ENCODE results near the gene FBXO2.

The FBXO2 gene, protein sequence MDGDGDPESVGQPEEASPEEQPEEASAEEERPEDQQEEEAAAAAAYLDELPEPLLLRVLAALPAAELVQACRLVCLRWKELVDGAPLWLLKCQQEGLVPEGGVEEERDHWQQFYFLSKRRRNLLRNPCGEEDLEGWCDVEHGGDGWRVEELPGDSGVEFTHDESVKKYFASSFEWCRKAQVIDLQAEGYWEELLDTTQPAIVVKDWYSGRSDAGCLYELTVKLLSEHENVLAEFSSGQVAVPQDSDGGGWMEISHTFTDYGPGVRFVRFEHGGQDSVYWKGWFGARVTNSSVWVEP

DNA sequence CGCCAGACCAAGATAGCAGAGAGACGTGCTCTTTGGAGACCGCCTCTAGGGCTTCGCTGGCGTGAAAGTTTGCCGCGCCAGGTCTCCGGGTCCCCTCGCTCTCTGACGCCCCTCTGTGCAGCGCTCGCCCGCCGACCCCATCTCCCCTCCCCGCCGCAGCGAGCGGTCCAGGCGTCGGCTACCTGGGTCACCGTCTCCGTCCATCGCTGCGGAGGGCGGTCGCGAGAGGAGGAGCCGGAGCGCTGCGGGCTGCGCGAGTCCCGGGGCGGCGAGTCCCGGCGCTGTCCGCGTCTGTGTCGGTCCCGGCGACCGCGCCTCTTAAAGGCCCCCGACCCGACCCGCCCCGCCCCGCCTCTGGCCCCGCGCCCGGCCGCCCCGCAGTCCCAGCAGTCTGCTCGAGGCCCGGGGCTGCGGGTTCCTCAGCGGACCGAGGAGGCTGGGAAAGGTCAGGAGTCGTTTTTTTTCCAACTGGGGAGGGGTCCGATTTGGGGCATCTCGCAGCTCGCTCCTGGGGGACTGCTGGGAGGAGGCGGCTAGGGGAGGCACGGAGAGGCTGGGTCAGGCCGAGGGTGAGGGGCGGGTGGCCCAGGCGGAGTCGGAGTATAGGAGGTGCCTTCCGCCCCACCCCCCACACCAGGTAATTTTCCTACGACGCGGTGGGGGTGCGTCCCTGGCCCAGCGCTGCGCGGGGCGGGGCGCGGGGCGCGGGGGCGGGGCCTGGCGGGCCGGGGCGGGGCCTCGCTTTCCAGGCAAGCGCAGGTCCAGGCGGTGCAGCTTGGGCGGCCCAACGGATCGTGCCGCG lies at the start of gene FBXO2, which contains the start of gene FBXO44:
Gene FBXO2 (minus strand): TSS at position 293 of the 802 bp plus-strand sequence. CDS start 89 bp downstream, at position 204.
Gene FBXO44 (plus strand): TSS at position 741 of the 802 bp plus-strand sequence. CDS start 959 bp downstream, outside the sequence.
- DNase-seq (ENCODE audit: low spot score), result peak; percentile 76

DNA sequence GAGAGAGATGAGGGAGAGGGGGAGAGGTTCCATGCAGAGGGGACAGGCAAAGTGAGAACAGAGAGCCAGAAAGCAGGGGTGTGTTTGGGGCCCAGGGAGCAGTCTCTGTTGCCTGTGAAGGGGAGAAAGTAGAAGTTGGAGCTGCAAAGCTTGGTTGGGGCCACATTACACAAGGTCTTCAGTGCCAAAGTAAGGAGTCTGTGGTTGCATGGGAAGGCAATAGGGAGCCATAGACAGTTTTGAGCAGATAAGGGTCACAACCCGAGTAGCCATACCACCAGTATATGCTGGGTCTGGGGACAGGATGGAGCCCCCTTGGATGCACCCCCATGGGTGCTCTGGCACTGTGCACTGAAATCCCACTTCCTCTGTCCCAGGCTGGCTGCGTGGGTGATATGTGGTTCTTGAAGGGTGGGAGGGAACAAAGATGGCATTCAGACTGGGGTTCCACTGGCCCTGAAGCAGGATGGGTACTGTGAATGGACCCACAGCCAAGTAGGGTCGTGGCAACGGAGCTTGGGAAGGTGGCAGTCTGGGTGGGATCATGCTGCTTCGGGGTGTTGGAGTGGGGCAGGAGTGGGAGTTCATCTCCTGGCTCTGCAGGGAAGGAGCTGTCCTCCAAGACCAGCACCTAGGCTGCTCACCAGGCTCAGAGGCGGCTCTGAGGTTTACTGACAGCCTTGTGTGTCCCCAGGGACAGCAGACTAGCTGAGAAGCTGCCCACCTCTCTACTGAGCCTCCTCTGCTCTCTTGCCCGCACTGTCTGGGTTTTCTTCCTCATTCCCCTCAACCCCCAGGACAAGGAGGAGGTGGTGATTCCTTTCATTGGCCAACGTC lies 49.3 kb upstream of the FBXO2 start:
- DNase-seq (ENCODE audit: low spot score), result no peak

DNA sequence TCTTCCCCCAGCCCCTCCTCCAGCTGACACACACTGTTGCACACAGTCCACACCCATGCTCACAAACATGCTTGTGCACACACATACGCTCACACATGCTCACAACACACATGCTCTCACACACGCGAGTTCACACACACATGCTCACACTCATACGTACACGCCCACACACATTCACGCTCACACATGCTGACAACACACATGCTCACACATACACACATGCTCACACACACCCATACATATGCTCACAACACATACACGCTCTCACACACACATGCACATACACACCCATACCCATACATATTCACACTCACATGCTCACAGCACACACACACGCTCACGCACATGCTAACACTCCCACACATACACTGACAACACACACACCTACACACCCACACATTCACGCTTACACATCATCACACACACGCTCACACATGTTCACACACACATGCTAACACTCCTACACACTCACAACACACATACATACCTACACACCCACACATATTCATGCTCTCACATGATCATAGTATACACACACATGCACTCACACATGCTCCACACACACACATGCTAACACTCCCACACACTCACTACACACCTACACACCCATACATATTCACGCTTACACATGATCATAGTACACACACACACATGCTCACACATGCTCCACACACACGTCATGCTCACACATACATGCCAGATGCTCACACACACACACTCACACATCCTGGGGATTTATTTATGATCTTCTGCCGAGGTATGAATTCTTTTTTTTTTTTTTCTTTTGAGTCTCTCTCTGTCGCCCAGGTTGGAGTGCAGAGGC lies 48.0 kb upstream of the FBXO2 start:
- DNase-seq (ENCODE audit: low spot score), result no peak

DNA sequence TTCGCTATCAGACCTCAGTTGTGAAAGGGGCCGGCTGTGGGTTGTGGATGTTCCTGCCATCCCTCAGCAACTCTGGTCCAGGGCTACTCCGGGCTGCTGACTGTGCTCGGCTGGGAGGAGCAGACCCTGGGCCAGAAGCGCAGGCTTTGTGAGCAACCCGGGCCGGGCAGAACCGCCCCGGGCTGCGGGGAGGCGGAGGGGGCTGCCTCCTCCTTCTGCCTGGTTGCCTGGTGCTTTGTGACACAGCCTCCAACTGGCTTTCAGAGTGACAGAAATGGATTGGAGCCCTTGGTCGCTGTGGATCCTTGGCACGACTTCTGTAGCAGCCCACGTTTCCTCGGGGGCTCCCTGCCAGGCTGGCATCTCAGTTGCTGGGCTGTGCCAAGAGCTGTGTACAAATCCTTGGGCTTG lies 47.3 kb upstream of the FBXO2 start:
- DNase-seq (ENCODE audit: low spot score), result peak; percentile 93

DNA sequence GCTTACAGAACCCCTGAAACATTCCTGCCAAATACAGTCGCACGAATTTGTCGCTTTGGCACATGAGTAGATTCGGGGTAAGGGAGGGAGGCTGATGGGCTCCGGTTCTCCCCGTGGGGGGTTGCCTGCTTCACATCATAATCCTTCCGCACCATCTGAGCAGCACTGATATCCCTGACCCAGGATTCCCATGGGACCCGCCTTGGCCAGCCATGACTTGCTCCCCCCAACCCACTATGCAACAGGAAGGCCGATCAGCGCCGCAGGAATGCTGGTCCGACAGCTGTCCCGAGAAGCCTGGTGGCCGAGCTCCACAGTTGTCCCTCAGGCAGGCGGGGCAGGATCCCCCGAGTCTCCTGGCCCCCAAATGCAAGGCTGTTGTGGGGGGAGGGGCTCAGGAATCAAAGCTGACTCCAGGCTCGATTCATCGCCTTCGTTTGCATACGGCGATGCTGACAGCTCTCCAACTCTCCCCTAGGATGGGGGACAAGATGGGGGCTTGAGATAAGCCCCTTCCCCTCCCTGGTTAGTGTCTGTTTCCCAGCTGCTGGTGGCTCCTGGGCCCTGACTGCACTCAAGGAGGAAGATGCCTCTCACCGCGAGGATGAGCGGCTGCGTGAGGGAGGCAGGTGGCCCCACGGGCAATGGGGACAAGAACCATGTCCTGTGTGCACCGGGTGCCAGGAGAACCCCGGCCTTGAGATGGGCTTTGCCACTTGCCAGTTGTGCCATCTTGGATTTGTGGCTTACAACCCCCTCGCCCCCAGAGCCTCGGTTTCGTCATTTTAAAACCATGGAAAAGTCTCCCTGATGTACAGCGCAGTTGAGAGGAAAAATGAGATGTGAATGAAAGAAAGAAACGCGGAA lies 46.6 kb upstream of the FBXO2 start:
- DNase-seq (ENCODE audit: low spot score), result no peak

DNA sequence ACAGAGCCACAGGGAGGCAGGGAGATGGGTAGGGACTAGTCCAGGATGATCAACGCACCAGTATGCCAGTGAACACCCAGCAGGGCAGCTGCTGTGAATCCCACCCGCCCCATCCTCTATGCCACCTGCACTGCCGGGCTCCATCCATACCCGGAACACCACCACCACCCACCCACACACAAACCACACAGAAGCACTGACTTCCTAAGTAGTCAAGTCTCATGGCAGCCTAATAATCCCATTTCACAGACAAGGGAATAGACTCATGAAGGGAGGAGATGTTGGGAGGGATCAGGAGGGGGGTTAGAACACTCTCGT lies 43.6 kb upstream of the FBXO2 start:
- no peak for DNase-seq (ENCODE audit: low spot score)

DNA sequence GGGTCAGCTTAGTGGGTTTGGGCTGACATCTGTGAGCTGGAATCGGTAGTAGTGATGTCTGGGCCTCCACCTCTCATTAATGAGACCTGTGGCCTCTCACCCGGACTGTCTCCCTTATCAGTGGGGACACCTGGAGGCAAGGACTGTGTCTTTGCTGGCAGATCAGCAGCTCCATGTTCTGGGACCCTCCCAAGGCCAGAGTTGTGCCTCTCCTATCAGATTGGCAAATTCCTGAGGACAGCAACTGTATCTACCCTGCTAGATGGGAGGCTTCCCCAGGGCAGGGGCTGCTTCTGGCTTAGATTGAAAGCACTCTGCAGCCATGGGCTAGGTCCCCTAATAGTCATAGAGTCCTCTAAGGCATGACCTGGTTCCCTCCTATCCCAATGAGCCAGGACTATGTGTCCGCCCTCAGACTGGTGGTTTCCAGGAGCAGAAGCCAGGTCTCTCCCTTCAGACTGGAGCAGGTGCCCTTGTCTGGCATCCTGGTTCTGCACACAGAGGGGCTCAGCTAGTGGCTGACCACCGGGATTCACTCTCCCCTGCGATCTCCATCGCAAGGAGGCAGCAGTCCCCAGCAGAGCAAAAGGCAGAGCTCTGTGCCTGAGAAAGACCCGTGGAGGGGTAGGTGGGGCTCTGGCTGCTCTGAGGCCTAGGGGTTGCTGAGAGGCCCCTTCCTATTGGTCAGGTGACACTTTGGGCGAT lies 43.1 kb upstream of the FBXO2 start:
- no peak for DNase-seq (ENCODE audit: low spot score)

DNA sequence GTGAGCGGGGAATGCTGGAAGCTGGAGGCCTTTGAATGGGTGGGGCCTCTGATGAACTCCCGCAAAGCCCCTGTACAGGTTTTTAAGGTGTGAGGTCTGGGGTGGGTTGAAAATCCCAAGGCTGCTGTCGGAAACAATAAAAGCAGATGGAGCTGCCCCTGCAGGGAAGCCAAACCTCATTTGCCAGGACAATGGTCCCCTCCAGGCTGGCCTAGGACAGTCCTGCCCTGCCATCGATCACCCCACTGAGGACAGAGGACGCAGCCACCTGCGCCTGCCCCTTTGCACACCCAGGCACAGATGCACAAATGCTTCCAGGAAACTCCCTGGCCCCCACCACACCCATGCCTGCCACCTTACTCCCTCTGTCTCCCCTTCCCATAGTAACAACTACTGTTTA lies 41.6 kb upstream of the FBXO2 start:
- DNase-seq (ENCODE audit: low spot score), result no peak

DNA sequence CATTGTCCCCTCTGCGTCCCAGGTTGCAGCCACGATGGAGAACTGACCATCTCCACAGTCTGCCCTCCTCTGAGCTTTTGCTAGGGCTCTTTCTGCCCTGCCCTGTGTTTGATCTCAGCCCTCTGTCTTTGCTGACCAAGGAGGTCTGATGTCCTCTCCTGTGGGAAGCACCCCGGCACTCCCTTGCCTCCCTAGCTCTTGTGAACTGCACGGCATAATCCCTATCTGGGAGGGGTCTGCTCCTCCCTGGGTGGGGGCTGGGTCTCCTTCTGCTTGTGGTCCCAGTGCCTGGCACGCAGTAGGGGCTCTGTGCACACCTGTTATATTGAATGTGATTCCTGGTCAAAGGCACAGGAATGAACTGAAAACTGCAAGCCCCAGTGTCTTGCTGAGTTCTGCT lies 39.7 kb upstream of the FBXO2 start:
- DNase-seq (ENCODE audit: low spot score), result no peak

DNA sequence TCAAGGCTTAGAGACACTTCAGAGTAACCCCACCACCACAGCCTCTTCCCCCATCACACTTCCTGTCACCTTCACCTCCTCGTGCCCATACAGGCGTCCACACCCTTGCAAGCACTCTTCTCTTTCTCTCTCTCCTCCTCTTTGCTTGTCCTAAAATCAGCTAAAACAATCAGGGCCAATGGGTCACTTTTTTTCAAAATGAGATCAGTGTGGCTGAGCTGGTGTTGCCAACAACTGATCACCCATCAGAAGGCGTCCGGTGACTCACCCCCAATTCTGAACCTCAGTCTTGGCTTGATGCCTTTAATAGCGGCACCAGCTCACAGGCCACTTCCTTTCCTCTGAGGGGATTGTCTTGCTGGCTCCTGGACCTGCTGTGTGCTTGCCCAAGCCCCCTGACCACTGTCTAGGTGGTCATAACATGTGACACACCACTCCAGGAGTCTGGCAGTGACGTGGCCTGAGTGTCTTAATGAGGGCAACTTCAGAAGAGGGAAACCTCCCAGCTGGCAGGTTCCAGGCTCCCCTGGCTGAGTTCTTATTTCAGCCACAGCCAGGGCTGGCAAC lies 38.9 kb upstream of the FBXO2 start:
- no peak for DNase-seq (ENCODE audit: low spot score)

DNA sequence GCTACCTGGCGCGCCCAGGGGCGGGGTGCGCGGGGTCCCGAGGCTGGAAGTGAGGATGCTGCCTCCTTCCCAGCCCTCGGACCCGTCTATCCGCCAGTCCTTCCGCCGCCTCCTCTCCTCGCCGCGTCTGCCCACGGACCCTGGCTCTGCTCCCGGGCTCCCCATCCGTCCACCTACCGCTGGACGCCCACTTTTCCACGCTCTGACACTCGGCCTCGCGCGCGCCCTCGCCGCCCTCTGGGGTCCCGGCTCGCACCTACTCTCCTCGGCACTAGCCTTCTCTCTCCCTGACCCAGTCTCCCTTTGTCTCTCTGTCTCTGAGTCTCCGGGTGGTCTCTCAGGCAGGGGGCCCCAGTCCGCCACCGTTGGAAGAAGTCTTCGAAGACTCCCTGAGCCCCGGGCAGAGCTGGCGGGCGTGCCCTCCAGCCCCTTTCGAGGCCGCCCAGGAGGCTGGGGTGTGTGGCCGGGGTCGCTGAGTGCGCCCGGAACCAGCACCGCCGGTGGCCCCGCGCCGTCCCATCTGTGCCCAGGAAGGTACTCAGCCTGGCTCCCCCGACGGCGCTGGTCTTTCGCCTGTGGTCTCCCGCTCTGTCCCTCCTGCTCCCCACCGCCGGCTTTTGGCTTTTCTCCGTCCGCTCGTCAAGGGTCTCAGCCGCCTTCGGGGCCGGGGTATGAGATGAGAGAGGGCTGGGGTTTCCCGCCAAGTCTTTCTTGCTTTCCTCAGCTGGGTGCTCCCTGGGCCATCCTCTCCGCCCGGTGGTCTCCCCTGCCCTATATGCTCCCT lies 37.9 kb upstream of the FBXO2 start:
- DNase-seq (ENCODE audit: low spot score), result no peak

DNA sequence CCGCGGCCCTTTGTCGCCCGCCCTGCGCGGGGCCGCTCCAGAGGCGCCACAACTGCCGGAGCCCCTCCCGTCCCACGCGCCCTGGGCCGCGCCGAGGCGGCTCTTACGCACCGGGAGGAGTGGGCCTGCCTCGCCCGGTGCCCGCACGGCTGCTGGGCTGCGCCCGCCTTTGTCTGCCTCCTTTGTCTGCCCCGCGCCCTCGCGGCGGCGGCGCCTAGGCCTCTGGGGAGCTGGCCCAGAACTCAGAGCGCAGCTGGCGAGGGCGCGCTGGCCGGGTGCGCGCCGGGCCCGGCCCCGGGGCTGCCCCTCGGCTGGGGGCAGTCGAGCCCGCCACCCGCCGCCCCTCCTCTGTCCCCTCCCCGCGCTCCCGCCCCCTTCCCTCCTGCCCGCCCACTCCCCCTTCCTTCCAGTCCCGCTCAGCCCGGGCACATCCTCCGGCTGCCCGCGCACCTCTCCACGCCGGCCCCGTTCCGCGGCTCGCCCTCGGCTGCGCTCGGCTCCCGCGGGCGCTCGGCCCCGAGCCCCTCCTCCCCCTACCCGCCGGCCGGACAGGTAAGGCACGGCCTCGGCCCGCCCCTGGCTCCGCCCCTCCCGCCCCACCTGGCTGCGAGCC lies 37.2 kb upstream of the FBXO2 start, which contains the start of gene DRAXIN:
Gene DRAXIN (plus strand): TSS at position 409 of the 613 bp plus-strand sequence. CDS start 14,549 bp downstream, outside the sequence.
- DNase-seq (ENCODE audit: low spot score), result no peak

DNA sequence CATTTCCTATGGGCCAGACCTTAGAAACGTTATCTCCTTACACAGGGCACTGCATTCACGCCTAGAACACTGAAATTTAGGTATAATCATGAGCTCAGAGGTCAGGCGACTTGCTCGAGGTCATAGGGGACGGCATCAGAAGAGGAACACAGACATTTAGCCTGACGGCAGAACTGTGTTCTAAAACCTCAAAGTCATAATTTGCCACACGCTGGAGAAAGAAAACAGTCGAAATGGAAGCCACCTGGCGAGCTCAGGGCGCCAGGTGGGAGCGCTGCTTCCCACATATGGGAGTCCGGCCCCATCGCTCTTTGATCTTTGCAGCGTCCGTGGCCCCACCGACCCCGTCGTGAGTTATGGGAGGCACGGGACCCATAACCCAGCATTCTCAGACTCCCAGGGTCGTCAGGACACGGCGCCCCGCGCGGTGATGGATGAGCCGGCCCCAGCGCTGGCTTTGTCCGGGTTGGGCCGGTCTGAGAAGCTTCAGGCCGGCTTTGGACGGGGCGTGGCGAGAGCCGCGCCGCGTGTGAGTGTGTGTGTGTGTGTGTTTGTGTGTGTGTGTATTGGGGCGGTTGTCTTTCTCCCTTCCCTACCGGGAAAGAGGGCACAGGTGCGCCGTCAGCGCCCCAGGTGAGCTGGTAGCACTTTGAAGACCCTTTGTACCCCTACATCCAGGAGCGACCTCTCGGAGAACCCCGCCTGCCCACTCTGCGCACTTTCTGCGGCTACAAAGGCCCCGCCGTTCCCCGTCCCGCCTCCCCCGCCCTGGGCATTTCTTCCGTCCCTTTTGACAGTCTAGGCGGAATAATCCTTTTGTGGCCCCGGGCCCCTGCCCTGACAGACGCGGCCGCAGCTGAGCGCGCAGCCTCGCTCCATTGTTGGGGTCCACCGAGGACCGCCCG lies 36.4 kb upstream of the FBXO2 start:
- DNase-seq (ENCODE audit: low spot score), result no peak

DNA sequence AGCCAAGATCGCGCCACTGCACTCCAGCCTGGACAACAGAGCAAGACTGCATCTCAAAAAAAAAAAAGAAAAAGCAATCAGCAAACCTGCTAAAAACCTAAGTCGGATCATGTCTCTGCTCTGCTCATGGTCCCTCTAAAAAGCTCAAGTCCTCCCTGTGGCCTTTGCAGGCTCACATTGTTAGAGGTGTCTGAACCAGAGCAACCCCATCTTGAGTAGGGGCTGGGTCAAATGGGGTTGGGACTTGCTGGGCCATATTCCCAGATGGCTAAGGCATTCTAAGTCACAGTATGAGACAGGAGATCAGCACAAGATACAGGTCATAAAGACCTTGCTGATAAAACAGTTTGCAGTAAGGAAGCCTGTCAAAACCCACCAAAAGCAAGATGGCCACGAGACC lies 34.3 kb upstream of the FBXO2 start:
- no peak for DNase-seq (ENCODE audit: low spot score)

DNA sequence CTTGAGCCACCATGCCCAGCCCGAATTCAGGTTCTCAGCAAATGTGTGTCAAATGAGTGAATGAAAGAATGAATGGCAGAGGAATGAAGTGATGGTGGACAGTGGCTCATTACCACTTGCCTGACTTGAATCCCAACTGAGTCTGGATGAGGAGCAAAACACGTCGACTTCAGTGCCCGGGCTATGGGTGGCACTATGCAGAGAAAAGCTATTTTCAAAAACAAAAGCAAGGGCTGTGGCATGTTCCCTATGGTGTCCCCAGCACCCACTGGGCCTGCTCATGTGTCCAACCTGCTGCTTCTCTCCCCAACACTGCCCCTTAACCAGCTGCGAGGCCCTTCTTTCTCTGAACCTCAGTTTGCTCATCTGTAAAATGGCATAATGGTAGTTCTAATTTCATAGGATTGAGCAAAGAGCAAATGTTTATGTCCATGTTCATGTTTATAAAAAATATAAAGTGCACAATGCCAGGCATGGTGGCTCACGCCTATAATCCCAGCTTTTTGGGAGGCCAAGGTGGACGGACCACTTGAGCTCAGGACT lies 31.1 kb upstream of the FBXO2 start:
- no peak for DNase-seq (ENCODE audit: low spot score)

DNA sequence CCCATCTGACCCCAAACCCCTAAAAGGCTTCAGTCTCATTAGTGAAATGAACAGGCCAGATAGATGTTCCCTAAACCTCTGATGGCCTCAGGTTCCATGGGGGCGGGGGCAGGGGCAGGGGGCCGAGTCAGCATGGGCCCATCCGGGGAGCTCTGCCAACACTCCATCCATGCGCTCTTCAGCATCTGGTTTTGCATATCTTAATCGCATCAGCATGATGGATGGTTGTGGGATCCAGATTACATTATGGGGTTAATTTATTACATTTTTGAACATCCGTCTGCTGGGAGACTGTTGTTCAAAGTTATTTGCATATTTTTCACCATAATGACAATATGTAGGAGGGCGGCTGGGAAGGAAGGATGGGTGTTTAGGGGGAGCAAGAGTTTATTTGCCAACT lies 29.8 kb upstream of the FBXO2 start:
- no peak for DNase-seq (ENCODE audit: low spot score)

DNA sequence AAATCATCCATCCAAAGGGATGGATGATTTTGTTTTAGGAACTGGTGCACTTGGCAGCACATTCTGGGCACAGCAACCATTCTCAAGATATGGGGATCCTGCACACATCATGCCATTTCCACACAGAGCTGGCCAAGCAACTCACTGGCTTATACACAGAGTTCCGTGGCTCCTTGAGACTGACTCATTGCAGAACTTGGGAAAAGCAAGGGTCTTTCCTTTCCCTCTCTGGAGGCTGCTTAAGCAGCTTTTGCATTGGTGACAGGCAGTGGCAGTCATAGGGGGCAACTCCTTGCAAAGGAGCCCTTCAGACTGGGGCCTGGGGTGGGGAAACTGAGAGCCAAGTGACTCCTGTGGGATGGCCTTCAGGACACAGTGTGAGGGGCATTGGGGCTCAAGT lies 28.6 kb upstream of the FBXO2 start:
- no peak for DNase-seq (ENCODE audit: low spot score)
